EL (cell line): ENCODE measurements around the gene ATF5.
A peak's percentile ranks its signal among the peaks of the same experiment; 100 is the strongest.

Source experiments
- DNase-seq: peaks from one replicate; pipeline ENCODE4 v3.0.0-alpha.2; 2016

ATF5 gene

DNA sequence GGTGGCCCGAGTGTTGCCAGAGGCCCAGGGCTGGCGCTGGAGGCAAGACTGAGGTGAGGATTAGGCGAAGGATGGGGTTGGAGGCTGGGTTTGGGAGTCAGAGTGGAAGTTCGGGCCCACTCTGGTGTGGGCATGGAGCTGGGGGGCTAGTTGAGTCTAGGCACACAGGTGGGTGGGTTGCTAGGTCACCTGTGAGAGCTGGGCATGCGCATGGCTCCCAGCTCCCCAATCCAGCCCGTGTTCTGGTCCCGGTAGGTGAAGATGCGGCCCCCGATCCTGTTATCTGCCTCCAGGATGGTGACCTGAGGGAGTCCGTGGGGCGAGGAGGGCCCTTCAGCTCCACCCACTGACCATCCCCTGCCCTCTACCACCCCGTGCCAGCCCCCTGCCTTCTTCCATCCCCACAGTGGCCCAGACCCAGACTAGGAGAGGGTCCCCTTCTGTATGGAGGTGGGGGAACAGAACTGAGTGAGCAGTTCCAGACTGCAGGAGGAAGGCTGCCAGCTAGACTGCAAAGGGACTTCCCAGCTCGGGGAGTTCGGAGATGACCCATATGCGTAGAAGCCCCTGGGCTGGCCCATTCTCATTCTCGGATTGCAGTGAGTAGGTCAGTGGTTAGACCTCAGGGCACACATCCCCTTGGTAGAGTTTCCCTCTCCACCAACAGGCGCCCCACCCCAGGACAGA is 34.0 kb upstream of the ATF5 start:
- no peak for DNase-seq

GRCh38 chr19:49895566-49896297 is 33.3 kb upstream of the ATF5 start:
- DNase-seq, result no peak

DNA sequence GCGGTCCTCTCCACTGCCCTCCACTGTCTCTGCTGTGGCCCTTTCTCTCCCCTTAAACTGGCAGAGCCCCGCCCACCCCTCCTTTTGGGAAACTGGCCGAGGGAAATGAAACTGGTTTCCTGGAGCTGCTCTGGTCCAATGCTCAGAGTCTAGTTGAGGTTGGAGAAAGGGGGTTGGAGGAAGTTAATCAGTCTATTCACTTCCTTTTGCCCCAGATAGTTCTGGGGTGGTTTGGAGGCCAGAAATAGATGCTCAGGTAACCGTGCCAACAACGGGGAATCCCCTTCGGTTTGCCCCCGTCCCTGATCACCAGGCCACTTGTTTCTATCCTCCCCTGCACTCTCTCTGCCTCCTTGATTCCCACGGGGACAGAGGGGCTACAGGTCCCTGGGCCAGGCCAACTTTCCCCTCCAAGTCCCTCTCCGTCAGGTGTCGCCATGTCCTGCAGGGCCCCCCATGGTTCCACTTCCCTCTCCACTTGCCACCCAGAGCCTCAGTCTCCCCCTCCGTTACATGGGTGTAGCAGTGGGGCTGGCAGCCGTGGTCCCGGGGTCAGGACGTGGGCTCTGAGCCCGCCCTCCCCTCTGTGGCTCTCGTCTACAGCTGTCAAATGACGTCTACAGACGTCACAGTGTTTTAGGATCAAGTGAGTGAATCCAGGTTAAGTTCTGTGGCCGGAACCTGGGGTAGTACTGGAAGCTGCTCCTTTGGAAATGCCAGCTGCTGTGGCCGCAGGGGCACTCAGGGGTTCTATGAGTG is 32.0 kb upstream of the ATF5 start, which contains the start of gene IL4I1:
TSS of gene IL4I1 (minus strand) at position 25 of the 759 bp plus-strand sequence. CDS start 727 bp downstream, outside the sequence.
- DNase-seq, result peak; percentile 34

- DNase-seq, result no peak
These were observed 24.9 kb upstream of the ATF5 start for GRCh38 chr19:49904136-49904535.

- no peak for DNase-seq
These were observed 22.0 kb upstream of the ATF5 start for GRCh38 chr19:49906879-49907564.

GRCh38 chr19:49907745-49908446 is 21.1 kb upstream of the ATF5 start:
- DNase-seq, result no peak

DNA sequence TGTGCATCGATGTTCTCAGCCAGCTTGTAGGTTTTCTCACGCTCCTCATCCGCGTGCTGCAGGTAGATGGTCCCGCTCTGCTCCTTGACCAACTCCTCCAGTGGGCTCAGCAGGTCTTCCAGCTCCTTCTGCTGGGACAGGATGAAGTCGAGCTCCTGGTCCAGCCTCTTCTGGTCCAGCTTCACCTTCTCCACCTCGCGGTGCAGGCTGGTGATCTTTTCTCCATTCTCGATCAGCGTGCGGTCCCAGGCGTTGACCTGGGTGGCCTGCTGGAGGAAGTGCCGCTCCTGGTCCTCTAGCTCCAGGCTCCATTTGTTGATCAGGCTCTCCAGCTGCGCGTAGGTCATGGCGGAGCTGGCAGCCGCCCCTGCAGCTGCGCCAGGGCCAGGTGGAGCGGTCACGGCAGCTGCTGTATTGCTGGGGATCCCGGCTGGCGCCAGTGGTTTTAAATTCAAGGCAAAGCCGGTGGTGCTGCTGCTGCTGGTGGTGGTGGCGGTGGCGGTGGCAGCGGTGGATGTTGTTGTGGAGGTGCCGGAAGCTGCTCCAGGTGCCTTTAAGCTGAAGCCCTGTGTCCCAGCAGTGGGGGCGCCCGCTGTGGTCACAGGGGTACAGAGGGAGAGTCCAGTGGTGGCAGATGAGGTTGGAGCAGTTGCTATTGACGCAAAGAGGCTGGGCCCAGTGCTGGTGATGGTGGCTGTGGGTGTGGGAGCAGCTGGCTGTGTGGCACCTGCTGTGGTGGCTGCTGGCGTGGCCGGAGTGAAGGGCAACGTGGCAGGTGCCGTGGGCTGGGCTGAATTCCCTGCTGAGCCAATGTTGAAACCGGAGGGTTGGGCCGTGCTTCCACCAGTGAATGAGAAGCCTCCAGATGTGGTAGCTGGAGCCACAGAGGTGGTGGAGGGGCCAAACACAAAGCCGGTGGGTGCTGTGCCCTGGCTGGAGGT is 20.3 kb upstream of the ATF5 start:
- no peak for DNase-seq

- no peak for DNase-seq
These were observed 18.8 kb upstream of the ATF5 start for GRCh38 chr19:49910179-49910578.

GRCh38 chr19:49911381-49912145 is 17.4 kb upstream of the ATF5 start:
- DNase-seq, result peak; percentile 20

DNA sequence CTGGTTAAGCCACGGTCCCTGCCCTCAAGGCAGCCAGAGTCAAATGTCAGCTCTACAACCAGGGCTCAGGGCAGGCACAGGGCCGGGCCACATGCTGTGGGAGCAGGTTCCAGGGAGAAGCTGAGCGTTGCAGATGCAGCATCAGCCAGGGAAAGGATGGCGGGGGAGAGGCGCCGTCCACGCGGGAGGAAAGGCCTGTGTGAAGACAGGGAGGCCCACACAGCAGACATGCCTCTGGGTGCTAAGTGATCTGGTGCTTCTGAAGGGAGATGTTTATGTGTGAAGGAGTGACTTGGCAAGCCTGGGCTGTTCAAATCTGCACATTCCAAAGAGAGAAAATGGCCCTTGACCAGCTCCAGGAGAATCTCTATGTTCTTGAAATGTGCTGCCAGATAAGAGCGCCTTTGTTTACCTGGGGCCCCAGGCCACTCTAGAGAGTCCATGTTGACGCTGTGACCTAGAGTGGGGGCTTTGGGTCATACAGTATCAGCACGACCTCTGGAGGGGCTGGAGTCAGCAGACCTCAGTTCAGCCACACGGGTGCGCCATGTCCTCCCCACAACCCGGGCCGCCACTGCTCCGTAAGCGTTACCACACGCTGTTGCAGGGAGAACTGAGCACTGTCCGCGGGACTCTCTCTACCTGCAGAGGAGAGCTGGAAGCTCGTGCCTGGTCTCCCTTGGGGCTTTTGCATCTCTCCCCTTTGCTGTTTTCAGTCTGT is 15.9 kb upstream of the ATF5 start:
- no peak for DNase-seq

GRCh38 chr19:49913720-49914119 is 15.3 kb upstream of the ATF5 start:
- DNase-seq, result no peak

DNA sequence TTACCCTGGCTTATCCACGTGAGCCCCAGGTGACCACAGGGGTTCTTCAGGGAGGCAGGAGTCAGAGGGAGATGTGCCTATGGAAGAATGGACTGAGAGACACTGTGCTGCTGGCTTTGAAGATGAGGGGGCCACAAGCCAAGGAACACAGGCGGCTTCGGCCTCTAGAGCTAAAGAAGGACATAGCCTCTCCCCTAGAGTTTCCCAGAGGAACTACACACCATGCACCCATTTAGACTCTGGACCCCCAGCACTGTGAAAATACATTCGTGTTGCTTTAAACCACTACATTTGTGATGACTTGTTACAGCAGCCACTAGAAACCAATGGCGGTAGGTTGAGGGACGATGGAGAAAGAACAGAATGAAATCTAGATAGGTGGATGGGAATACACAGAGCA is 13.7 kb upstream of the ATF5 start:
- DNase-seq, result no peak

DNA sequence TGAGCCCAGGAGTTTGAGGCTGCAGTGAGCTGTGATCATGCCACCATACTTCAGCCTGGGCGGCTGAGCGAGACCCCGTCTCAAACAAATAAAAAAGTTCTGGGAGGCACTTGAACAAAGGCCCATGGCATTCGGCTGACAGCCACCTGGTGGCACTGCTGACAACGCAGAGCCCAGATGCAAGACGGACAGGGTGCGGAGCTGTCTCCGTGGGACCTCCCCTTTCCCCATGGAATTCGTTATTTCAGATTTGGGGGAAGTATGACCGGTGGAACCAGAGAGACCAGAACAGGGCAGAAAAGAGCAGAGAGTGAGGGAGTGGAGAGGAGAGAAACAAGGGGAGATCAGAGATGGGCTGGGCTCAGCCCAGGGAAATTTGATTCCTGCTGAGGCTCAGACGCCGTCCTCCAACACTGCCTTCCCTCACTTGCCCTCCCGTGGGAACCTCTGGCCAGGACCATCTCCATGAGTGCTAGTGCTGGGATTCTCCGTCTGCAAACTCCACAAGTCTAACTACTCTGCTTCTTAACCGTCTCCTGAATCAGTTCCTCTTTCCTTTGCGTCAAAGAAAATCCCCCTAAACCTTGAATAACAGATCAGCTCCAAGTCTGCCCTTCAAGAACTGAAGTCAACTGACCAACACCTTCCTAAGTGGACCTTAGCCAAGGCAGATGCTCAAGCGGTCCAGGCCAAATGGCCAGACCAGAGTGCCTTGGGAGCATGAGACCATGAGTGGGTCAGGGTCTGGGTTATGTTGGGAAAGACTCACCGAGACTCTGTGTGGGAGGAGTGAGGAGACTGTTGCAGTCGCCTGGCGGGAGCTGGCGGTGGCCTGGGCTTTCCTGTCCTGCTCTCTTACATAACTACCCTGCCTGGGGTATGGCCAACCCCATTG is 11.9 kb upstream of the ATF5 start:
- DNase-seq, result no peak

GRCh38 chr19:49918089-49918488 is 10.9 kb upstream of the ATF5 start:
- DNase-seq, result no peak

DNA sequence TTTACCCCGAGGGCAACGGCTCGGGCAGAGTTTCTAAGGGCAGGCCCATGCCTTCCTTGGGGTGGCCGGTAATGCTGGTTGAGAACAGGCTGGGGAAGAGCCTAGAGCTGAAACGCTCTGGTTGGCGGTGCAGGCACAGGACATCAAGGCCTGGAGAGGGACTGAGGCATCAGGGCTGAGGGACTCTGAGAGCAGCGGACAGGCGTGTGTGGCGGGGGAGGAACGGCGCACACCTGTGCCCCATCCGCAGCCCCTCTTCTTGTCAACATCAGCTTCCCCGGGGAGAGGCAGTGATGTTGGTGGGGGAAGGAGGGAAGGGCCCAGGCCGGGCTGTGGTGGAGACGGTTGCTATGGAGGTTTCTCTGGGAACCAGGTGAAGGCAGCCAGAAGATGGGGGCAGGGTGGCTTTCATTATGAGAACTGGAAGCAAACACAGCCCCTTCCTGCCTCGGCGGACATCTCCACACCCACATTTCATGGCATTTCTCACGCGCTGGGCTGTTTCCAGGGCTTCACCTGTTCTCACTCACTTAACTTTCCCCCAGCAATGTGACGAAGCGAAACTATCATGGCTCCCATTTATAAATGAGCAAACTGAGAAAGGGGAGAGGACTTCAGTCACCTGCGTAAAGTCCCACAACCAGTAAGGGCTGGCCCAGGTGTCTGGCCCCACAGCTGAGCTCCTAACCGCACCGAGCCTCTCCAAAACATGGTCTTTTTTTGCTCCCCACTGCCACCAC is 8.2 kb upstream of the ATF5 start:
- DNase-seq, result no peak

DNA sequence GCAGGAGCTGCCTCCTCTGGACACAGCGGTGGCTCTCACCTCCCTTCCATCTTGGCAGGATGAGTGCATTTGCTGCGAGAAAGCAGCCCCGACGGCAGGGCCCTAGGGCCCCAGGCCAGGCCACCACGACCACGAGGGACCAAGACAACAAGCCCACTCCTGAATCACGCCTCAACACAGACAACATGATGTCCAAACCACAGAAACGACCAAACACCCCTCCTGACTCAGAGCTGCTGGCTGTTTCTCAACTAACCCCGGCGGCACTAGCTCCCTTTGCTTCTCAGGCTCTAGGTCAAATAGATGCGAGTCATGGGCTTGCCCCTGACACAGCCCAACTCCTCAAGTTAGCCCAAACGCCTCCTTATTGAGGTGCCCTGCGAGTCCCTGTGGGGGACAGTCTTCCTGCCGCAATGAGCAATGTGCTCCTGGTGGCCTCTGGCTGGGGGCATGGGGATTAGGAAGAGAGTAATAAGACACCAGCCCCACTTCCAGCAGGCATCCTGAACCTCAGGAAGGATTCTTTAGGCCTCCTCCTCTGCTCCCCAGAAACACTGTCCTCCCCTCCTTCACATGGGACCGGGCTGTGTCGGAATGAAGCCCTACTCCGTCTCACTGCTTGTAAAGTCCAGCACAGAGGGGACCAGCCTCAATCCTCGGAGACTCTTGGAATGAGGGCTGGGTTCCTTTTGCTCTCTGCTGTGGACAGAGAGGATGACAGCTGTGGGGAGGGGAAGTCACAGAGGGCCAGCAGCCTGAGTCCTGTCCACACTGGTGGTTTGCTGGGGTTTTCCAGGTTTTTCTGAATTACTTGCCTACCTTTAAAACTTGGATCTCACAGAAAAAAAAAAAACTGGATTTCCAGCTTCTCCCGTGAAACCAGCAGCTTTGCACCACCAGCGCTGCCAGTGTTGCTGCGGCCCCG is 6.9 kb upstream of the ATF5 start:
- peak; percentile 64 for DNase-seq
